Effector memory CD8-positive, alpha-beta T cell (primary cell): ENCODE data around the gene OR10D3.
"Not testable (repeated sequence)": the region's sequence is repeated elsewhere in the genome, so short reads cannot be mapped to it uniquely, and the experiment has no call there.

Experiments used
- ATAC-seq: fragments of 150-1000 bp; cut with Tn5 transposase; replicated peaks from 2 replicates; pipeline ENCODE4 v1.10.0; 2021; ENCODE audit warnings: mild to moderate bottlenecking, moderate library complexity
- DNase-seq, 3 experiments: peaks; one replicate each; pipeline ENCODE4 v3.0.0; 2021
- H3K27ac Mint-ChIP-seq, 2 donors: one replicate each; pipeline ENCODE4 v1.8.0; 2022; ENCODE audit warnings: mild to moderate bottlenecking in 2 of 2, mixed read lengths in 2 of 2, moderate library complexity in 2 of 2
- H3K27me3 Mint-ChIP-seq, 2 donors: one replicate each; pipeline ENCODE4 v1.8.0; 2022; ENCODE audit warnings: mixed read lengths in 2 of 2
- H3K36me3 Mint-ChIP-seq: one replicate; pipeline ENCODE4 v1.8.0; 2022; ENCODE audit warnings: mild to moderate bottlenecking, moderate library complexity, mixed read lengths; ENCODE audit not compliant: insufficient read depth
- H3K4me1 Mint-ChIP-seq, 2 donors: one replicate each; pipeline ENCODE4 v1.8.0; 2022; ENCODE audit warnings: low read depth in 2 of 2, mixed read lengths in 2 of 2
- H3K4me3 Mint-ChIP-seq, 2 donors: one replicate each; pipeline ENCODE4 v1.8.0; 2022; ENCODE audit warnings: mild to moderate bottlenecking in 2 of 2, mixed read lengths in 2 of 2, moderate library complexity in 2 of 2
- H3K9me3 Mint-ChIP-seq, 2 donors: one replicate each; pipeline ENCODE4 v1.8.0; 2022; ENCODE audit warnings: mixed read lengths in 2 of 2

Gene OR10D3

GRCh38 chr11:124204008-124204407 is 20.9 kb downstream of the OR10D3 start:
- Mint-ChIP-seq H3K27ac (no peak overlapping the region), H3K4me1 (peaks cover 0 to 1% of the 10 kb centered on the region in 2 donors), H3K27me3 (no peaks in the 10 kb centered on the region), H3K4me3 (no peak overlapping the region), H3K36me3 (peaks cover 3% of the 10 kb centered on the region), H3K9me3 (no peaks in the 10 kb centered on the region)
- ATAC-seq (no peak), DNase-seq (no peak)

GRCh38 chr11:124207102-124207792 is 24.1 kb downstream of the OR10D3 start:
- H3K36me3 Mint-ChIP-seq: peaks cover 3% of the 10 kb centered on the region
- no peak for DNase-seq
- no peaks in the 10 kb centered on the region for H3K27me3 Mint-ChIP-seq
- ATAC-seq: no peak
- H3K4me3 Mint-ChIP-seq: no peak overlapping the region
- peaks cover 0 to 1% of the 10 kb centered on the region in 2 donors for H3K4me1 Mint-ChIP-seq
- H3K27ac Mint-ChIP-seq: no peak overlapping the region
- no peaks in the 10 kb centered on the region for H3K9me3 Mint-ChIP-seq

- Mint-ChIP-seq H3K36me3 (no peaks in the 10 kb centered on the region), H3K27me3 (no peaks in the 10 kb centered on the region), H3K27ac (no peak overlapping the region), H3K4me1 (no peaks in the 10 kb centered on the region), H3K9me3 (no peaks in the 10 kb centered on the region), H3K4me3 (no peak overlapping the region)
- ATAC-seq (no peak), DNase-seq (no peak)
Measured at GRCh38 chr11:124209824-124210357, 26.7 kb downstream of the OR10D3 start.

GRCh38 chr11:124210421-124210820 is 27.3 kb downstream of the OR10D3 start:
- DNase-seq: no peak
- Mint-ChIP-seq H3K27ac (no peak overlapping the region), H3K4me1 (no peaks in the 10 kb centered on the region), H3K36me3 (no peaks in the 10 kb centered on the region), H3K27me3 (no peaks in the 10 kb centered on the region), H3K4me3 (no peak overlapping the region), H3K9me3 (no peaks in the 10 kb centered on the region)
- no peak for ATAC-seq

GRCh38 chr11:124211321-124211720 is 28.2 kb downstream of the OR10D3 start:
- no peak for ATAC-seq
- DNase-seq: no peak
- Mint-ChIP-seq H3K4me3 (no peak overlapping the region), H3K27me3 (no peaks in the 10 kb centered on the region), H3K36me3 (no peaks in the 10 kb centered on the region), H3K9me3 (no peaks in the 10 kb centered on the region), H3K4me1 (no peaks in the 10 kb centered on the region), H3K27ac (no peak overlapping the region)

- ATAC-seq: no peak
- Mint-ChIP-seq H3K4me1 (no peaks in the 10 kb centered on the region), H3K27ac (no peak overlapping the region), H3K27me3 (no peaks in the 10 kb centered on the region), H3K9me3 (no peaks in the 10 kb centered on the region), H3K36me3 (no peaks in the 10 kb centered on the region), H3K4me3 (no peak overlapping the region)
- DNase-seq: no peak
Measured at GRCh38 chr11:124214027-124214426, 30.9 kb downstream of the OR10D3 start.

- no peaks in the 10 kb centered on the region for H3K4me1 Mint-ChIP-seq
- DNase-seq (no peak), ATAC-seq (no peak)
- H3K9me3 Mint-ChIP-seq: no peaks in the 10 kb centered on the region
- no peak overlapping the region for H3K27ac Mint-ChIP-seq
- H3K27me3 Mint-ChIP-seq: no peaks in the 10 kb centered on the region
- no peak overlapping the region for H3K4me3 Mint-ChIP-seq
- no peaks in the 10 kb centered on the region for H3K36me3 Mint-ChIP-seq
Measured at GRCh38 chr11:124219126-124219525, 36.0 kb downstream of the OR10D3 start.

- no peak overlapping the region for H3K27ac Mint-ChIP-seq
- no peaks in the 10 kb centered on the region for H3K36me3 Mint-ChIP-seq
- no peak overlapping the region for H3K4me3 Mint-ChIP-seq
- DNase-seq (no peak), ATAC-seq (no peak)
- peaks cover 0 to 16% of the 10 kb centered on the region in 2 donors for H3K9me3 Mint-ChIP-seq
- H3K27me3 Mint-ChIP-seq: peaks cover 0 to 9% of the 10 kb centered on the region in 2 donors
- no peaks in the 10 kb centered on the region for H3K4me1 Mint-ChIP-seq
Measured at GRCh38 chr11:124222407-124222806, 39.3 kb downstream of the OR10D3 start.

- H3K4me3 Mint-ChIP-seq, H3K27me3 Mint-ChIP-seq, H3K36me3 Mint-ChIP-seq, H3K27ac Mint-ChIP-seq, ATAC-seq, H3K4me1 Mint-ChIP-seq, DNase-seq: not testable (repeated sequence)
- peaks cover 0 to 22% of the 10 kb centered on the region in 2 donors for H3K9me3 Mint-ChIP-seq
Measured at GRCh38 chr11:124224618-124225423, 41.7 kb downstream of the OR10D3 start.

GRCh38 chr11:124225471-124225870 is 42.3 kb downstream of the OR10D3 start:
- Mint-ChIP-seq H3K27ac (no peak overlapping the region), H3K4me1 (no peaks in the 10 kb centered on the region), H3K9me3 (peaks cover 0 to 22% of the 10 kb centered on the region in 2 donors), H3K36me3 (no peaks in the 10 kb centered on the region), H3K4me3 (no peak overlapping the region), H3K27me3 (peaks cover 0 to 9% of the 10 kb centered on the region in 2 donors)
- DNase-seq: no peak
- no peak for ATAC-seq

- no peaks in the 10 kb centered on the region for H3K4me1 Mint-ChIP-seq
Measured at GRCh38 chr11:124233376-124233775, 50.2 kb downstream of the OR10D3 start.

More at GRCh38 chr11:124233376-124233775, 50.2 kb downstream of the OR10D3 start:
- Mint-ChIP-seq H3K27ac (no peak overlapping the region), H3K9me3 (peaks cover 0 to 2% of the 10 kb centered on the region in 2 donors), H3K27me3 (no peaks in the 10 kb centered on the region), H3K4me3 (no peak overlapping the region), H3K36me3 (no peaks in the 10 kb centered on the region)
- no peak for DNase-seq
- ATAC-seq: no peak
